Left ventricle myocardium superior (tissue), 1 donor: ENCODE results near the gene DDI2. TPM values are rescaled to one million over a fixed set of nuclear protein-coding genes. Genes with fewer than 3 reads are reported as not detected.
A peak's percentile ranks its signal among the peaks of the same experiment; 100 is the strongest.

Experiments used
- ATAC-seq: fragments of 200-7000 bp; cut with Tn5 transposase; one replicate; pipeline ENCODE4 v1.9.1; 2020; ENCODE audit warnings: mild to moderate bottlenecking, moderate library complexity
- DNase-seq: peaks from one replicate; pipeline ENCODE4 v3.0.0-alpha.2; 2020
- intact Hi-C: fragments of 100-400 bp; cut with micrococcal nuclease; formaldehyde crosslinking; loops from one replicate; pipeline ENCODE4 v1.11.0; 2022
- total RNA-seq: library from RNA; stranded (reverse); fragmentation: NEBNext Ultra II Directional; extraction: Animal tissue kit (Norgen Biotek cat#: 25700); gene quantifications from one replicate; pipeline ENCODE4 v1.2.1, GENCODE V29; 2021
- donor health status: DM: no; HTN: yes; CAD: no; lungs with severe emphysema.

The DDI2 gene
- total RNA-seq, 1 donor from 2014 or later, result 21.9 TPM

- DNase-seq (no peak), ATAC-seq (no peak)
- intact Hi-C loops, result no loop called here
Observed at GRCh38 chr1:15669864-15670263, 52.6 kb downstream of the DDI2 start.

DNA sequence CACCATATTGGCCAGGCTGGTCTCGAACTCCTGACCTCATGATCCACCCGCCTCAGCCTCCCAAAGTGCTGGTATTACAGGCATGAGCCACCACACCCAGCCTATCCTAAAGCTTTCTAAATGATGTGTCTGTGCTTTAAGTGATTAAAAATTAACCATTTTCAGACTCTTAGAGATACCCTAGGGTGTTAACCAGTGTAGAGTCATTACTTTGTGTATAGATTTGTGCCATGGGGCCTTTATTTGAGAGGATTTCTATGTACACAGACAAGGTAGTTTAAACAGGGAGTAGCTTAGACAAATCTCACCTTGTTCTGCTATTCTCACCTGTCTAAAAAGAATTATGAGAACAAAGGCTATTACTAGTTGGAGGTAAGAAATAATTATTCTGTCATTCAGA, 54.2 kb downstream of the DDI2 start:
- ATAC-seq, result no peak
- intact Hi-C loops, result no loop called here
- DNase-seq, result no peak

GRCh38 chr1:15674386-15675159, 57.3 kb downstream of the DDI2 start:
- intact Hi-C loops, result no loop called here
- no peak for DNase-seq
- no peak for ATAC-seq

DNA sequence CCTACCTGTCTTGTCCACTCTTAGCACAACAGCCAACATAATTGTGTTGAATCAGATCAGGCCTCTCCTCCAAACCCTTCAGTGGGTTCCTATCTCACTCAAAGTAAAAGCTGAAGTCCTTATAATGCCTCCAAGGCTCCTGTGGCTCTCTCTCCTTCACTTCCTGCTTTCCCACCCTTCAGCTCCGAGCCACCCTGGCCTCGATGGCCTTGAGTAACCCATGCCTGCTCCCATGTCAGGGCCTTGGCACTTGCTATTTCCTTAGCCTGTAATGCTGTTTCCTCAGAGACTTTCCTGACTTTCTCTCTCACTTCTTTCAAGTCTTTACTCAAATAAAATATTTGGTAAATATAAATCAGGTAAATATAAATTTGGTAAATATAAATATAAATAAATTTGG, 58.8 kb downstream of the DDI2 start:
- DNase-seq (no peak), ATAC-seq (no peak)
- intact Hi-C loops, result no loop called here

DNA sequence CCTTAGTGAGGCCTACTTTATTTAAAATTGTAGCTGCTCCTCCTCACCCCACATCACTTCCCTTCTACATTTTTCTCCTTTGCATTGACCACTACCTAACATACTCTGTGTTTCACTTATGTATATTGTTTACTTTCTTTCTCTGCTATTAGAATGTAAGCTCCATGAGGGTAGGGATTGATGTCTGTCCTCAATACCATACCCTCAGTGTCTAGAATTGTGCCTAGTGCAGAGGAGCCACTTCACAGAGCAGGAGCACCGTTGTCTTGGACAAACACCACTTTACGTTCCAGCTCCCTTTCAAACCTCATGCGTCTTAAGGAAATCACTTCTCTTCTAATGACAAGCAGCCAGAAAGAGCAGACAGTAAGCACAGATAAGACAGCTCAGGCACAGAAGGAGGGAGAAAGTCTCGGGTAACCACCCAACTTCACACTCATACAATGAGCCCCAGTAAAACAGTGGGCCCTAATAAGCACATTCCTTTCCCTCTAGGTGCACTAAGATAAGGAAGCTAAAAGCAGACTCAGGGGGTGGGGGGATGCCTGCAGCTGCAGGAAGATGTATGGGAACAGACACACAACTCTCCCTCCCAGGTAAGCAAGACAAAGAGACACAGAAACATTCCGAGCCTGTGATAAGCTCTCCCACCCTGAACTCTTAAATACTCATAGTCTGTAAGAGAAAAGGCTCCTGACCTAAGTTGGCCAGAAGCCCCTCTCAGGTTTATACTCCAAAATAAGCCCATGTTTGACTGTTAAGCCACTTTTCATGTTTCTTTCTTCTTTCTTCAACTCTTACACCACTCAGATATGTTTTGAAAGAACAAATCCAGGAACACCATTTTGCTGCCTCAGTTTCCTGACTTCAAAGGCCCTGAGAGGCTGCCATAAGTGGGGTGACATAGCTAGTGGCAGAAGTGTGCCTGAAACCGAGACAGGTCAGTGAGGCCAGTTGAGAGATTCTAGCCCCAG, 59.7 kb downstream of the DDI2 start:
- intact Hi-C loops, result no loop called here
- no peak for DNase-seq
- ATAC-seq, result no peak

- DNase-seq (no peak), ATAC-seq (no peak)
- intact Hi-C loops, result no loop called here
Observed at GRCh38 chr1:15678578-15678977, 61.3 kb downstream of the DDI2 start.

- DNase-seq (no peak), ATAC-seq (no peak)
- intact Hi-C loops, result no loop called here
Observed at GRCh38 chr1:15680131-15680530, 62.9 kb downstream of the DDI2 start.

GRCh38 chr1:15680561-15681348, 63.5 kb downstream of the DDI2 start:
- ATAC-seq (no peak), DNase-seq (no peak)
- intact Hi-C loops, result no loop called here

GRCh38 chr1:15681349-15682292, 64.4 kb downstream of the DDI2 start:
- DNase-seq (no peak), ATAC-seq (peak; percentile 67)
- intact Hi-C loops, result no loop called here

GRCh38 chr1:15682936-15683341, 65.7 kb downstream of the DDI2 start:
- DNase-seq, result no peak
- intact Hi-C loops, result no loop called here
- peak; percentile 4 for ATAC-seq

DNA sequence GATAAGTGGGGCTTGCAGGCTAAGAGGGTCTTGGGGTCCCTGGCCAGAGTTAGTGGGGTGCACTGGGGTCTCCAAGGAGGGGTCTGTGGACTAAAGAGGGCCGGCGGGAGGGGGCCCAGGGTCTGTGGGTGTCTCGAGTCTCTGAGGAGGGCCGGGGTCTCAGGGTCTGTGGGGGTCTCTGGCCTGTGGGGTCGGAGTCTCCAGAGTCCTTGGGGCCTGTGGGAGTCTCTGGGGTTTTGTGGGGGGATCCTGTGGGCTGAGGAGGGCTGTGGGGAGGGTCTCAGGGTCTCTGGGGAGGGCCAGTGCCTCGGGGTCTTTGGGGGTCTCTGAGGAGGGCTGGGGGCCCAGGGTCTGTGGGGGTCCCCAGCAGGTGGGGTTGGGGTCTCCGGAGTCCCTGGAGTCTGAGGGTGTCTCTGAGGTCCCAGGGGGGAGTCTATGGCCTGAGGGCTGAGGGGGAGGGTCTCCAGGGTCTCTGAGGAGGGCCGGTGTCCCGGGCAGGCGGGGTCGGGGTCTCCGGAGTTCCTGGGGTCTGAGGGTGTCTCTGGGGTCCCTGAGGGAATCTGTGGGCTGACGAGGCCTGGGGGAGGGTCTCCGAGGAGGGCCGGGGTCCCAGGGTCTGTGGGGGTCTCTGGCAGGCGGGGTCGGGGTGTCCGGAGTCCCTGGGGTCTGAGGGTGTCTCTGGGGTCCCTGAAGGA, 66.2 kb downstream of the DDI2 start:
- intact Hi-C loops, result no loop called here
- ATAC-seq (peak; percentile 3), DNase-seq (no peak)

- DNase-seq (peak; percentile 75), ATAC-seq (peak; percentile 74)
- intact Hi-C loops, result no loop called here
Observed at GRCh38 chr1:15684042-15684461, 66.8 kb downstream of the DDI2 start, which contains the start of gene PLEKHM2. TSS of gene PLEKHM2 (plus strand) at chr1:15684320. CDS start at chr1:15684559, 239 bp downstream.

GRCh38 chr1:15684468-15685291, 67.4 kb downstream of the DDI2 start:
- intact Hi-C loops, result no loop called here
- DNase-seq, result peak; percentile 60
- peak; percentile 46 for ATAC-seq

GRCh38 chr1:15685820-15686219, 68.6 kb downstream of the DDI2 start:
- DNase-seq (no peak), ATAC-seq (no peak)
- intact Hi-C loops, result no loop called here

- no peak for DNase-seq
- ATAC-seq, result no peak
- intact Hi-C loops, result no loop called here
Observed at GRCh38 chr1:15687446-15687845, 70.2 kb downstream of the DDI2 start.

DNA sequence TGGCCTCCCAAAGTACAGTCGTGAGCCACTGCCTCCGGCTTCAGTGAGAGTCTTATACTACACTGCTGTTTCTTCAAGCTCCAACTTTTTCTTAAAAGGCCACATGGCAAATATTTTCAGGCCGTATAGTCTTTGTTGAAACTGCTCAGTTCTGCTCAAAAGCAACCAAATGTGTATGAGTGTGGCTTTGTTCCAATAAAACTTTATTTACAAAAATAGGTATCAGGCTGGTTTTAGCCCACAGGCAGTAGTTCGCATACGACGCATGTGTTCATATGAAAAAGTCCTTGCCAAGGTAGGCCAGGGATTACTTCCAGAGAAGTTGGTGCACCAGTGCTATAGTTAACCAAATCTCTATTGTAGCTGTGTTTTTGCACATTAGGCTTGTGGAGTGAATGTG, 73.1 kb downstream of the DDI2 start:
- DNase-seq, result no peak
- no peak for ATAC-seq
- intact Hi-C loops, result no loop called here
